ENCODE results near the gene BEST4.
"Not testable (repeated sequence)": the region's sequence is repeated elsewhere in the genome, so short reads cannot be mapped to it uniquely, and the experiment has no call there.

The BEST4 gene

DNA sequence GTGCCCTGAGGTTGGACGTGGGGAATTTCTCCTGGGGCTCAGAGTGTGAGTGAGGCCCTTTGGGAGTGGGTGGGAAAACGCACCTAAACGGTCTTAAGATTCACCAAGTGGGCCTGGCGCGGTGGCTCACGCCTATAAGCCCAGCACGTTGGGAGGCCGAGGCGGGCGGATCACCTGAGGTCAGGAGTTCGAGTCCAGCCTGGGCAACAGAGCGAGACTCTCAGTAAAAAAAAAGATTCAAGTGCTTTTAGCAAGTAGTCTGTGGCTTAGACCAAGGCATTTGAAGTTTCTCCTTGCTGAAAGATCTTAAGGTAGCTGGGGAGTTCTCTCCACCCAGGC is 11.3 kb downstream of the BEST4 start:
- no peak for DNase-seq

DNA sequence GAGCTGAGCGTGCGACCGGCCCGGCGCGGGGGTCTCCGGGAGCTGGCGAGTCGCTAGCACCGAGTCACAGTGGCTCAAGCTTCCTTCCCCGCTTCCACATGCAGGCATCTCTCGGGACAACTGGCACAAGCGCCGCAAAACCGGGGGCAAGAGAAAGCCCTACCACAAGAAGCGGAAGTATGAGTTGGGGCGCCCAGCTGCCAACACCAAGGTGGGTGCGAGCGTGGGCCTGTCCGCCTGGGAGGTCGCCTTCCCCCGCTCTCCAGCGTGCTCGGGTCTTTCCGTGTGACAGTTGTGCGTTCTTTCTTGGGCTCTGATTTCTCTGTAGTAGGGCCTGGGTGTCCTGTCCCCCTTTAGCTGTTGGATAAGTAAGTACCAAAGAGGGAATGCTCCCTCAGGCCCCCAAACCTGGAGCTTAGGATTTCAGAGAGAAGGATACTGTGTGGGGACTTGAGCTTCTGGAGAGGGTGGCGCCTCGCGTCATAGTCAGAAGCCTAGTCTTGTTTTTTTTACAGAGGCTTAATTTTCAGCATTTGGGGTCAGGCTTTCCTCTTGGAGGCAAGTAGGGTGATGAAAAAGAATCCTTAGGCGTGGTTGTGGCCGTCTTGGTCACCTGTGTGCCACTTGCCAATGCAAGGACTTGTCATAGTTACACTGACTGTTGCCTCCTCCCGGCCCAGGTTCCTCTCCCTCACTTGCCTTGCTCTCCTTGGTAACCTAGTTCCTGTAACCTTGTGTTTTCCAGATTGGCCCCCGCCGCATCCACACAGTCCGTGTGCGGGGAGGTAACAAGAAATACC is 11.8 kb downstream of the BEST4 start:
- DNase-seq: peak in 1 of 2 experiments; percentile 31

DNA sequence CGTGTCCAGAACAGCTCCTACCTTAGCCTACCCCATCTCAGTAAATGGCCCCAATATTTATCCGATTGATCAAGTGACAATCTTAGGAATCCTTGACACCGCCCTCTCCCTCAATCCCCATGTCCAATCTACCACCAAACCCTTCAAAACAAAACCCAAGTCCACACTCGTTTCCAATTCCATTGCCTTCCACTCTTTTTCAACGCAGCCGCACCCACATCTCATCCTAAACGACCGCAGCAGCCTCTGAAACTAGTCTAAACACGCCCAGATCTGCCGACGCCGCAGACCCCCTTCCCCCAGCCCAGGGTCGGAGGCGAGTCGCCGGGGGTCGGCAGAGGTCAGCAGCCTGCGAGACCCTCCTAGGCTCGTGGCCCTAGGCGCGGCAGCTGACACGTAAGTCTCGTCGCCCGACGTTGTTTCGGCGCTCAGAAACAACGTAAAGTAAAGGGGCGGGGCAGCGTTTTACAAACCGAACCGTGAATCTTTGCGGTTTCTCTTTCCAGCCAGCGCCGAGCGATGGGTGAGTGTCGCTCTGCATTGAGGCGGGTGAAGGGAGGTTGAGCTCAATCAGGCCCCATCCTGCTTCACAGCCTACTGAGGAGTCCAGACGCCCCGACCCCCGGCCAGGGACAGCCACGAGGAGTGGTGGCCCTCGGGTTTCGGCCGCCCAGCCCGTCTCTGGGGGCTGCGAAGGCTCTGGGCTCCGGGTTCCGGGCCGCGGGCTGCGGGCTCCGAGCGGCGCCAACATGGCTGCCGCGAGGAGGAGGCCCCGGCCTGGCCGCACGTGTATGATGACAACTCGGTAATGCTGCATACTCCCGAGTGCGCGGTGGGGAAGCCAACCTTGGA is 12.7 kb downstream of the BEST4 start, which contains the start of gene RPS8:
Gene RPS8 (plus strand): TSS at position 463 of the 852 bp plus-strand sequence. CDS start 57 bp downstream, at position 520.
- DNase-seq: peak; percentile 97 to 99

DNA sequence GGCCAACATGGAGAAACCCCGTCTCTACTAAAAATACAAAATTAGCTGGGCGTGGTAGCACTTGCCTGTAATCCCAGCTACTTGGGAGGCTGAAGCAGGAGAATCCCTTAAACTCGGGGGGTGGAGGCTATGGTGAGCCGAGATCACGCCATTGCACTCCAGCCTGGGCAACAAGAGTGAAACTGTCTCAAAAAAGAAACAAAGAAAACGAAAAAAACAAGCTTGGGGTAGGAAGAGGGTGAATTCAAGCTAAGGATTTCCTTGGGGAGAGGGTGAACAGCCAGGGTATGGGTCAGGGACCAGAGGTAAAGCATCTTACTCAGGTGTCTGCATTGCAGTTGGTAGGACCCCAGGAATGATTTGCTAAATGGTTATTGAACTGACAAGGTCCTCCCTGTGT is 21.5 kb downstream of the BEST4 start:
- DNase-seq: not testable (repeated sequence)

DNA sequence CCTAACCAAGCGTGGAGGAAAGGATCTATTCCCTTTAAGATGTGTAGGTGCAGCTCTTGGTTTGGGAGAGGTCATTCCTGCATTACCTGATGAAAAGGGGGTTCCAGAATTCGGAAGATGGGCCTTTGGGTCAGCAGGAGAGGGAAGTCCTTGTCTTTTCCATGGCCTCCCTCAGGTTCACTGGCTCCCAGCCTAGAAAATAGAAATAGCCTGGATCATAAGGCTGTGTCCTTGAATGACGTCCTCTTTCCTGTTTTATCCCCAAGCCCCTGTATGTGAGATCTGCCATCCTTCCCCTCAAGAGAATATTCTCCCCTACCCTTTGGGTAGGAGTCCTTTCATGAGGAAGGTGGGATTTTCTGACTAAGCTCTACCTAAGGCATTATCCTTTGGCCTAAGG is 27.1 kb downstream of the BEST4 start:
- DNase-seq: no peak

DNA sequence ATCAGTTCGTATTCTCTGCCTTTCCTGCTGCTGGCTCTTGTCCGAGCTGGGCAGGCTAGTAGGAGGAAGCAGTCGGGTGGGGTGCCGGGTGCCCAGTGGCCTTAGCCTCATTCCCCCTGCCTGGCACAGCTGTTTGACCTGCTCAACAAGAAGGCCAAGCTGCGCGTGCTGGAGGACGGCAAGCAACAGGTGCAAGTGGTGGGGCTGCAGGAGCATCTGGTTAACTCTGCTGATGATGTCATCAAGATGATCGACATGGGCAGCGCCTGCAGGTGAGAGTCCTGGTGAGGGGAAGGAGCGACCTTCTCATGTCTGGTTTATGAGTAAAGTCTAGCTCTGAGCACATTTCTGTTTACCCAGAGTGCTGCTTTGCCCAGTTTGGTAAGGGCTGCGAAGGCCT is 28.9 kb downstream of the BEST4 start:
- no peak for DNase-seq

DNA sequence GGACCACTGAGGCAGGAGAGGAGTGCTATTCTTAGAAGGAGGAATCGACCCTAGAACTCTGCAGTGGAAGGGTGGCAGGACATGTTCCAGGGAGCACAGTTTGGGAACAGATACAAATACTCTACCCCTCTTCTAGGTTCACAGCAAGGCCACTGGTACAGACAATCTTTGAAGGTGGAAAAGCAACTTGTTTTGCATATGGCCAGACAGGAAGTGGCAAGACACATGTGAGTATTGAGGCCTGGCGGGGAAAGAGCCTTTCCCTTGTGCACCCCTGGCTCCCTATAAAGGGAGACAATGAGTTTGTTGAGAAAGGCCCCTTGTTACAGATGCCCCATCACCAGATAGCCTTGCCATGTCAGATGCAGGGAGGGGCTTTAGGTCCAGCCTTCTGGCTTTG is 30.6 kb downstream of the BEST4 start:
- DNase-seq: no peak

DNA sequence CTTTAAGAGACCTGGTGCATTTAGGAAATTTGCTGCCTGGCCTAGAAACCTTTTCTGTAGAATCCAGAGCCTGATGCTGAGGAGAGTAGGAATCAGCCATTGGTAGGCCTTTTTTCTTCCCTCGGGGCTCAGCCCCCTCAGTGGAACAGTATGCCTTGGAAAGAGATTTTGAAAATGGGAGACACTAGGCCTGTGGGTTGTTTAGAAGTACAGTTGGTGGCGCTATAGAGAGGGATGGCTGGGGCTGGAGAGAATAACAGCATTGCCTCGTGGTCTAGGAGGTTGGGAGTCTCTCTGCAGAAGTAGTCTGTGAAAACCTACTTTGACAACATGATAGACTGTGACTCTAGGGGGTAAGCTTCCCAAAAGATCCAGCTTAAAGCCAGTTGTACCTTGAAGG is 40.1 kb downstream of the BEST4 start:
- no peak for DNase-seq

DNA sequence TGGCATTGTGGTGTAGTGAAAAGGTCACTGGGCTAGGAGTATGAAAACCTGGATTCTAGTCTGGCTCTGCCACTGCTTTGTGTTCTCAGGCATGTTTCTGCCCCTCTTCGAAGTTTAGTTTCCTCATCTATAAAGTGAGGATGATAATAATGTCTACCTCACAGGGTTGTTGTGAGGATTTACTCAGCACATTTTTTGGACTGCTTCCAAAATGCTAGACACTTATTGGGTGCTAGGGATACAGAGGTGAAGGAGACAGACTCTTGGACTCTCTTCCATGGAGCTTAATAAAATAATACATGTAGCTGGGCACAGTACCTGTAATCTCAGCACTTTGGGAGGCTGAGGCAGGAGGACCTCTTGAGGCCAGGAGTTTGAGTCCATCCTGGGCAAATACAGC is 44.8 kb downstream of the BEST4 start:
- no peak for DNase-seq

DNA sequence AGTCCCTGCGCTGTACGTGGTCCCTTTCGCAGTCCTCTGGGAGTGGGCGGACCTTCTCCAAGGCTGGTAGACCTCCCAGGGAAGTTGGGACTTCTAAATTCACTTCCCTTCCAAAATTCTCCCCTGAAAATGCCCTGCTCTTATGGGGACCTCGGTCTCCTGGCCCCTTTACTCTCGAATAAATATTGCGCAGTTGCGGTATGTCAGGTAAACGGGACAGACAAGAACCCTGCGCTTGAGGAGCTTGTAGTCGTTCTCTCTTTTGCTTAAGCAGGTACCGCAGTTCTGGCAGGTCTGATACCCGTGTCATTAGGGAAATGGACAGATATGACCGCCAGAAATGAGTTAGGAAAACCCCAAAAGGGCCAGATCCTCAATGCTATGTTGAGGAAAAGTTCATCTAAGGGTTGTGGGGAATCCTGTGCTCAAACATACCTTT is 47.8 kb downstream of the BEST4 start:
- DNase-seq: peak in 1 of 2 experiments; percentile 67

DNA sequence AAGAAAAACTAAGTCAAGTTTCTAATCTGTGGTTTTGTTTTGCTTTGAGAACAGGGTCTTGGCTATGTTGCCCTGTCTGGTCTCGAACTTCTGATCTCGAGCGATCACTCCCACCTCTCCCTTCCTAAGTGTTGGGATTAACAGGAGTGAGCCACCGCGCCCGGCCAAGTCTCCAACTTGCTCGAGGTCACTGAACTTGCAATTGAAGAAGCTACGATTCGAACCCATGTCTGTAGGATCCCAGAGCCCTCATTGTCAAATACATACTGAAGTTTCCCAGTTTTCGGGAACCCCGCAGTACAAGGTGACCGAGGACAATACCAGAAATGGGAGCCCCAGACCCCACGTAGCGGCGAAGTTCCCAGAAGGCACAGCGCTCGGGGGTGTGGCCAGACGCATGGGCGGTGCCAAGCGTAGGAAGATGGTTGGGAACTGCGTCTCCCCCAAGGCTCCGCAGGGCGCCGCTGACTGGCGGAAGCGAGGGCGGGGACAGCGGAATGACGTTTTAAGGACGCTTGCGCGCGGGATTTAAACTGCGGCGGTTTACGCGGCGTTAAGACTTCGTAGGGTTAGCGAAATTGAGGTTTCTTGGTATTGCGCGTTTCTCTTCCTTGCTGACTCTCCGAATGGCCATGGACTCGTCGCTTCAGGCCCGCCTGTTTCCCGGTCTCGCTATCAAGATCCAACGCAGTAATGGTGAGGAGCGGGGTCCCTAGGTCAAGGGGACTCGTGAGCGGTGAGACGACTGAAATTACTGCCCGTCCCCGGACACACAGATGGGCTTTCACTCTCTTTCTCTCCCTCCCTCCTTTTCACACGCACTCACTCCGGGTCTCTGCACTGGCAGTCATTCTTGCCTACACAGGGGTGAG is 48.4 kb downstream of the BEST4 start, which contains the start of gene KIF2C:
Gene KIF2C (plus strand): TSS at position 531 of the 872 bp plus-strand sequence. CDS start 96 bp downstream, at position 627.
- peak; percentile 98 to 100 for DNase-seq

DNA sequence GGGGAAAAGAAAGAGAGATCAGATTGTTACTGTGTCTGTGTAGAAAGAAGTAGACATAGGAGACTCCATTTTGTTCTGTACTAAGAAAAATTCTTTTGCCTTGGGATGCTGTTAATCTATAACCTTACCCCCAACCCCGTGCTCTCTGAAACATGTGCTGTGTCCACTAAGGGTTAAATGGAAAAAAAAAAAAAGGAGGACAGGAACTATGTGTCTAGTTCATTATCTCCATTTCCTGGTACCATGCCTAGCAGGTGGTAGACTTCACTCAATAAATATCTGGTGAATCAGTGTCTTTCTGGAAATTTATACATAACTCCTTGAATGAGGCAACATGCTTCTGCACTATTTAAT is 49.0 kb downstream of the BEST4 start:
- not testable (repeated sequence) for DNase-seq

DNA sequence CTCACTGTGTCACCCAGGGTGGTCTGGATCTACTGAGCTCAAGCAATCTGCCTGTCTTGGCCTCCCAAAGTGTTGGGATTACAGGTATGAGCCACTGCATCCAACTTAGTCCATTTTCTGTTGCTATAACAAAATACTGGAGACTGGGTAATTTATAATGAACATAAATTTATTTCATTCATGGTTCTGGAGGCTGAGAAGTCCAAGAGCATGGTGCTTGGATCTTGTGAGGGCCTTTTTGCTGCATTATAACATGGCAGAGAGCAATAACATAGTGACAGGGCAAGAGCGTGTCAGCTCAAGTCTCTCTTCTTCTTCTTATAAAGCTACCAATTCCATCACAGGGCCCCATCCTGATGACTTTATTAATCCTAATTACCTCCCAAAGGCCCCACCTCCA is 52.0 kb downstream of the BEST4 start:
- no peak for DNase-seq

DNA sequence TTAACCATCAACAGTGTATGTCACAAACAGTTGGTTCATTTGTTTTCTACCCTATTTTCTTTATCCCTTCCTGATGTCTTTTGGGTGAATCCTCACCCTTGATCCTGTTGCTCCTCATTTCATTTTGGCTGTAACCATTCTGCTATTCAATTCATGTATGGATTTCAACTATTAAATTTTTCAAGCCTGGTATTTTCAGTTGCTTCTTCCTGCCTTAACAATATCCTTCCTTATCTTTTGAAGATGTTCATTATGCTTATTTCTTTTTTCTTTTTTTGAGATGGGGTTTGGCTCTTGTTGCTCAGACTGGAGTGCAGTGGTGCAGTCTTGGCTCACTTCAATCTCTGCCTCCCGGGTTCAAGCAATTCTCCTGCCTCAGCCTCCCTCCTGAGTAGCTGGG is 54.2 kb downstream of the BEST4 start:
- DNase-seq: no peak
